ENCODE results near the gene RNF126.

Gene RNF126

DNA sequence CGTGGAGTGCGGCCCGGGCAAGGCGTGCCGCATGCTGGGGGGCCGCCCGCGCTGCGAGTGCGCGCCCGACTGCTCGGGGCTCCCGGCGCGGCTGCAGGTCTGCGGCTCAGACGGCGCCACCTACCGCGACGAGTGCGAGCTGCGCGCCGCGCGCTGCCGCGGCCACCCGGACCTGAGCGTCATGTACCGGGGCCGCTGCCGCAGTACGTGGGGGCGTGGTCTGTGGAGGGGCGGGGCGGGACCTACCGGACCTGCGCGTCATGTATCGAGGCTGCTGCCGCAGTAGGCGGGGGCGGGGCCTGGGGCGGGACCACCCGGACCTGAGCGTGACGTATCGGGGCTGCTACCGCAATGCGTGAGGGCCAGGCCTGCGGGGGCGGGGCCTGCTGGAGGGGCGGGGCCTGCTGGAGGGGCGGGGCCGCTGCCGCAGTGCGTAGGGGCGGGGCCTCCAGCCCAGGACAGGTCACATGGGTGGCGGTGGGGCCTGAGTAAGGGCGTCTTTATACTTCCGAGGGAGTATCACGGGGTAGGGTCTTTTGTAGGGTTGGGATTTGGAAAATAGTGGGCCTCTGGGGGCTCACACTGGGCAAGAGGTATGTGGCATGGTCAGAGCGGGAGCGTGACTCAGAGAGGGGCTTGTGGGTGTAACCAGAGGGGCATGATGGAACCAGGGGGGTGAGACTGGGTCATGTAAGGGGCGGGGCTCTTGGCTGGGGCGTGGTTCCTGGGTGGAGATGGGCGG is 17.4 kb upstream of the RNF126 start:
- peak overlapping the region; percentile 86 for H3K4me2 ChIP-seq (ENCODE audit: insufficient read depth, low read length, poor library complexity, severe bottlenecking)
- H3K9ac ChIP-seq (ENCODE audit: low read depth, low read length, poor library complexity): peak overlapping the region; percentile 99
- H2BK5ac ChIP-seq (ENCODE audit: low read length): peak overlapping the region; percentile 87
- peak overlapping the region; percentile 71 to 97 for H3K4me3 ChIP-seq (ENCODE audit: low read length in 2 of 2)
- H2BK12ac ChIP-seq (ENCODE audit: low read length): no peak overlapping the region
- peak overlapping the region; percentile 99 for H3K18ac ChIP-seq (ENCODE audit: low read length)
- H2AFZ ChIP-seq (ENCODE audit: low read length): peak overlapping the region; percentile 98
- H2BK120ac ChIP-seq (ENCODE audit: low read depth, low read length): peak overlapping the region; percentile 87
- H3K4ac ChIP-seq (ENCODE audit: low read length): no peak overlapping the region
- WGBS, 2 donors (ENCODE audit: extremely low coverage in 2 of 2, insufficient read length in 2 of 2, insufficient replicate concordance in 1 of 2): no CpG with 5 or more reads among the region's 70 CpGs
- H3K36me3 ChIP-seq (replicated peaks in 1 of 2; ENCODE audit: control insufficient read depth in 2 of 2, insufficient read depth in 2 of 2, low read length in 2 of 2): no peaks in the 10 kb centered on the region
- peak; percentile 98 for DNase-seq (ENCODE audit: low spot score)
- H3K14ac ChIP-seq (ENCODE audit: low read length): peak overlapping the region; percentile 99
- no peaks in the 10 kb centered on the region for H3K9me3 ChIP-seq (replicated peaks in 1 of 2; ENCODE audit: control insufficient read depth in 2 of 2, insufficient read depth in 1 of 2, low read depth in 1 of 2, low read length in 2 of 2)
- H3K27ac ChIP-seq (replicated peaks; ENCODE audit: low read length): peak overlapping the region; percentile 89
- peaks cover 2 to 14% (median 10%) of the 10 kb centered on the region in 3 experiments for H3K27me3 ChIP-seq (ENCODE audit: control insufficient read depth in 3 of 3, insufficient read depth in 3 of 3, low read depth in 1 of 3, low read length in 3 of 3)
- no peak overlapping the region for H4K8ac ChIP-seq (ENCODE audit: low read depth, low read length)
- peak overlapping the region; percentile 23 for H2AK5ac ChIP-seq (ENCODE audit: low read depth, low read length)
- peak overlapping the region; percentile 85 for H4K91ac ChIP-seq (ENCODE audit: low read depth, low read length, poor library complexity)
- H3K79me1 ChIP-seq (ENCODE audit: low read depth, low read length): peaks cover 6% of the 10 kb centered on the region
- peaks cover 11 to 12% of the 10 kb centered on the region in 2 donors for H3K4me1 ChIP-seq (ENCODE audit: control insufficient read depth in 2 of 2, insufficient read depth in 1 of 2, low read depth in 1 of 2, low read length in 2 of 2)
- H3K23ac ChIP-seq (ENCODE audit: low read depth, low read length, poor library complexity): peak overlapping the region; percentile 97
- H2BK15ac ChIP-seq (ENCODE audit: low read length): peak overlapping the region; percentile 94

DNA sequence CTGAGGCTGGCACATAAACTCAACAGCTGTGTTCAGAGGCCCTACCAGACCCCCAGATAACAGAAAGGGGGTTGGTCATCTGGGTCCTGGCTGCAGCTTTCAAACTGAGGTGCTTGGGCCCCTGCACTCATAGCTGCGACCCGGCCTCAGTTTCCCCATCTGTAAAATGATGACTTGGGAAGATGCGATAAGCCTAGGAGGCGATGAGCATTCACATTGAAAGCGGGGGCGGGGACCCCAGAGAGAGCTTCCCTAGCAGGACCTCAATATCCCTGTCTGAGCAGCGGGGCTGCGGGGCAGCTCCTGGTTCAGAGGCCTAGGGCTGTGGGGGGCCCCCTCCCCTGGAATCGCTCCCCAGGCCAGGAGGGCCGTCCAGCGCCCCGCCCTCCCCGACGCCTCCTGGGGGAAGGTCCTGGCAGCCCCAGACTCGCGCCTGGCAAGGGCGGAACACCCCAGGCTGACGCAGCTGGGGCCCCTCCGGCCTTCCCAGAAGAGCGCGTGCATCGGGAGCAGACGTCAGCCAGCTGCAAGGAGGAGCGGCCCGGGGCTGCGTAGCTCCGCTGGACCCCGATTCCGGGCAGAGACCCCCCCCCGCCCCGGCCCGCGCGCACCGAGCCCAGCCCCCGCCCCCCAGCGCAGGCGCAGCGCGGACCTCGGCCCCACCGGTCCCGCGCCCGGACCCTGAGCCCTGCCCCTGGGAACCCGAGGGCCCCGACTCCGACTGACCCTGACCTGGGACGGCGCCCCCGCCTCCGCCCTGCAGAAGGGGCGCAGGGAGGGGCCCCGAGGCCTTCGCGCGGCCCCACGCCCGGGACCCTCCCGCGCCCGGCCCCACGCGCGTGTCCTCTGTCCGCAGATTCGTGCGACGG is 16.6 kb upstream of the RNF126 start:
- H3K4ac ChIP-seq (ENCODE audit: low read length): no peak overlapping the region
- peak overlapping the region; percentile 71 to 97 for H3K4me3 ChIP-seq (ENCODE audit: low read length in 2 of 2)
- peak overlapping the region; percentile 87 for H2BK120ac ChIP-seq (ENCODE audit: low read depth, low read length)
- peak overlapping the region; percentile 92 for H2AFZ ChIP-seq (ENCODE audit: low read length)
- no peak for DNase-seq (ENCODE audit: low spot score)
- H3K9me3 ChIP-seq (replicated peaks in 1 of 2; ENCODE audit: control insufficient read depth in 2 of 2, insufficient read depth in 1 of 2, low read depth in 1 of 2, low read length in 2 of 2): no peaks in the 10 kb centered on the region
- peak overlapping the region; percentile 84 for H3K4me2 ChIP-seq (ENCODE audit: insufficient read depth, low read length, poor library complexity, severe bottlenecking)
- no peak overlapping the region for H2BK15ac ChIP-seq (ENCODE audit: low read length)
- H3K36me3 ChIP-seq (replicated peaks in 1 of 2; ENCODE audit: control insufficient read depth in 2 of 2, insufficient read depth in 2 of 2, low read length in 2 of 2): no peaks in the 10 kb centered on the region
- H3K4me1 ChIP-seq (ENCODE audit: control insufficient read depth in 2 of 2, insufficient read depth in 1 of 2, low read depth in 1 of 2, low read length in 2 of 2): peaks cover 14 to 18% of the 10 kb centered on the region in 2 donors
- H2AK5ac ChIP-seq (ENCODE audit: low read depth, low read length): peak overlapping the region; percentile 23
- H3K27ac ChIP-seq (replicated peaks; ENCODE audit: low read length): peak overlapping the region; percentile 89
- peak overlapping the region; percentile 99 for H3K18ac ChIP-seq (ENCODE audit: low read length)
- peaks cover 6% of the 10 kb centered on the region for H3K79me1 ChIP-seq (ENCODE audit: low read depth, low read length)
- H3K27me3 ChIP-seq (ENCODE audit: control insufficient read depth in 3 of 3, insufficient read depth in 3 of 3, low read depth in 1 of 3, low read length in 3 of 3): peaks cover 2 to 18% (median 14%) of the 10 kb centered on the region in 3 experiments
- peak overlapping the region; percentile 57 for H2BK5ac ChIP-seq (ENCODE audit: low read length)
- H3K23ac ChIP-seq (ENCODE audit: low read depth, low read length, poor library complexity): peak overlapping the region; percentile 97
- H3K9ac ChIP-seq (ENCODE audit: low read depth, low read length, poor library complexity): peak overlapping the region; percentile 99
- no peak overlapping the region for H2BK12ac ChIP-seq (ENCODE audit: low read length)
- no CpG with 5 or more reads among the region's 69 CpGs for WGBS, 2 donors (ENCODE audit: extremely low coverage in 2 of 2, insufficient read length in 2 of 2, insufficient replicate concordance in 1 of 2)
- no peak overlapping the region for H4K8ac ChIP-seq (ENCODE audit: low read depth, low read length)
- peak overlapping the region; percentile 85 for H4K91ac ChIP-seq (ENCODE audit: low read depth, low read length, poor library complexity)
- peak overlapping the region; percentile 99 for H3K14ac ChIP-seq (ENCODE audit: low read length)

DNA sequence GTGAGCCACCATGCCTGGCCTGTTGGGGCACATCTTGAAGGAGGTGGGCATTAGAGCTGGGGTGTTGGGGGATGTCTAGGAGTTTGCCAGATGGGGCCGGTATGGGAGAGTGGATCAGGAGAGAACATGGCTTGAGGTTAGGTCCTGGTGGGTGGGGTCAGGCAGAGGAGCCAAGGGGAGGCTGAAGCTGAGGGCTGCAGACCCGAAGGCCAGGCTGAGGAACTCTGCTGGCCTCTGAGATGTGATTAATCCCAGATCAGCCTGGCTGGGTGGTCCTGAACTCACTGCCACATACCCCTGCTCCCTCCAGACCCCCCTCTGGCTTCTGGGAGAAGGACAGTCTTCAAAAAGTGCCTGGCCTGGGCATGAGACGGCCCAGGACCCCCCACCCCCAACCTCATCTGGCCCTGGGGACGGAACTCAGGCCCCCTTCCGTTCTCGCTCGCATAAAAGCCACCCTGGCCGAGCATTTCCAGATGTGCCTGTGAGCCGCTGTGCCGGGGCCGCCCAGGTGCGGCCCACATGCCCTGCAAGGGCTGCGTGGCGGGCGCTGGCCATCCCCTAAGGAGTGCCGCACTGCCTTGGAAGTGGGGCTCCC is 15.9 kb upstream of the RNF126 start:
- H3K4me3 ChIP-seq (ENCODE audit: low read length in 2 of 2): peak overlapping the region in 1 of 2 donors; percentile 71
- no peak overlapping the region for H3K4ac ChIP-seq (ENCODE audit: low read length)
- H2BK15ac ChIP-seq (ENCODE audit: low read length): no peak overlapping the region
- no peak overlapping the region for H3K14ac ChIP-seq (ENCODE audit: low read length)
- no peak overlapping the region for H4K8ac ChIP-seq (ENCODE audit: low read depth, low read length)
- peaks cover 14 to 23% of the 10 kb centered on the region in 2 donors for H3K4me1 ChIP-seq (ENCODE audit: control insufficient read depth in 2 of 2, insufficient read depth in 1 of 2, low read depth in 1 of 2, low read length in 2 of 2)
- WGBS, 2 donors (ENCODE audit: extremely low coverage in 2 of 2, insufficient read length in 2 of 2, insufficient replicate concordance in 1 of 2): no CpG with 5 or more reads among the region's 16 CpGs
- H2BK5ac ChIP-seq (ENCODE audit: low read length): no peak overlapping the region
- H4K91ac ChIP-seq (ENCODE audit: low read depth, low read length, poor library complexity): no peak overlapping the region
- peaks cover 6% of the 10 kb centered on the region for H3K79me1 ChIP-seq (ENCODE audit: low read depth, low read length)
- H2BK12ac ChIP-seq (ENCODE audit: low read length): no peak overlapping the region
- no peaks in the 10 kb centered on the region for H3K36me3 ChIP-seq (replicated peaks in 1 of 2; ENCODE audit: control insufficient read depth in 2 of 2, insufficient read depth in 2 of 2, low read length in 2 of 2)
- H3K4me2 ChIP-seq (ENCODE audit: insufficient read depth, low read length, poor library complexity, severe bottlenecking): peak overlapping the region; percentile 84
- H3K23ac ChIP-seq (ENCODE audit: low read depth, low read length, poor library complexity): no peak overlapping the region
- H2BK120ac ChIP-seq (ENCODE audit: low read depth, low read length): no peak overlapping the region
- no peak overlapping the region for H3K9ac ChIP-seq (ENCODE audit: low read depth, low read length, poor library complexity)
- no peak overlapping the region for H2AFZ ChIP-seq (ENCODE audit: low read length)
- H2AK5ac ChIP-seq (ENCODE audit: low read depth, low read length): peak overlapping the region; percentile 23
- H3K27me3 ChIP-seq (ENCODE audit: control insufficient read depth in 3 of 3, insufficient read depth in 3 of 3, low read depth in 1 of 3, low read length in 3 of 3): peaks cover 2 to 18% (median 15%) of the 10 kb centered on the region in 3 experiments
- no peak overlapping the region for H3K27ac ChIP-seq (replicated peaks; ENCODE audit: low read length)
- no peaks in the 10 kb centered on the region for H3K9me3 ChIP-seq (replicated peaks in 1 of 2; ENCODE audit: control insufficient read depth in 2 of 2, insufficient read depth in 1 of 2, low read depth in 1 of 2, low read length in 2 of 2)
- peak overlapping the region; percentile 22 for H3K18ac ChIP-seq (ENCODE audit: low read length)
- no peak for DNase-seq (ENCODE audit: low spot score)
